GM12878 (cell line): ENCODE measurements around the gene C19orf38. TPM values are rescaled to one million over a fixed set of nuclear protein-coding genes. Genes with fewer than 3 reads are reported as not detected.

Source experiments
- ATAC-seq: fragments of 200-7000 bp; cut with Tn5 transposase; 3 replicates; pipeline ENCODE4 v1.9.1; 2020; ENCODE audit warnings: mild to moderate bottlenecking, moderate library complexity
- BruUV-seq: library from RNA; stranded (reverse); fragments of 400-500 nt; replicated peaks from 2 replicates; lab custom pipeline; 2021; lab: Mats Ljungman, UMichigan
- CTCF ChIA-PET: fragments of 300-600 bp; sonication (Branson Sonifier 250); formaldehyde crosslinking; extraction: SDS; loops from one replicate; lab custom pipeline; 2021; ENCODE audit warnings: inconsistent platforms; lab: Yijun Ruan, JAX
- POLR2A ChIA-PET: fragments of 350-600 bp; formaldehyde crosslinking; extraction: SDS; loops from one replicate; lab custom pipeline; 2021; ENCODE audit warnings: inconsistent platforms; lab: Charles Lee
- RAD21 ChIA-PET: fragments of 300-600 bp; sonication (Branson Sonifier 250); formaldehyde crosslinking; loops from one replicate; lab custom pipeline; 2023; ENCODE audit warnings: antibody characterized with exemption; ENCODE audit not compliant: unreplicated experiment; lab: Charles Lee
- SMC1A ChIA-PET: fragments of 300-600 bp; sonication (Branson Sonifier 250); formaldehyde crosslinking; loops from one replicate; lab custom pipeline; 2023; ENCODE audit not compliant: unreplicated experiment, uncharacterized antibody; lab: Charles Lee
- DNase-seq: peaks from one replicate; pipeline ENCODE4 v3.0.0-alpha.2; 2011; ENCODE audit warnings: low read depth, low spot score
- FAIRE-seq: peaks from 3 replicates; lab custom pipeline; 2011; peaks lifted over from hg19 to GRCh38; lab: Jason Lieb, UNC
- H2AFZ ChIP-seq: 2 replicates; pipeline ENCODE4 v1.6.0; 2011; ENCODE audit warnings: low read depth, low read length, control low read depth; ENCODE audit not compliant: control insufficient read depth
- H3K27ac ChIP-seq: 2 replicates; pipeline ENCODE4 v1.5.1; 2011; ENCODE audit warnings: control low read depth; ENCODE audit not compliant: control insufficient read depth, insufficient read depth
- H3K27me3 ChIP-seq, 2 experiments: replicated peaks in 1 of 2; 2 replicates each; pipeline versions ENCODE4 v1.6.0 to v1.6.1; 2011; ENCODE audit warnings: low read length in 1 of 2; ENCODE audit not compliant: control insufficient read depth in 2 of 2, insufficient read depth in 2 of 2
- H3K36me3 ChIP-seq, 2 experiments: 2 replicates each; pipeline ENCODE4 v1.5.1; 2011; ENCODE audit warnings: low read length in 1 of 2; ENCODE audit not compliant: control insufficient read depth in 2 of 2, insufficient read depth in 2 of 2
- H3K4me1 ChIP-seq: 2 replicates; pipeline ENCODE4 v1.6.1; 2011; ENCODE audit warnings: mild to moderate bottlenecking, low read length, moderate library complexity, mixed read lengths; ENCODE audit not compliant: control insufficient read depth, insufficient read depth
- H3K4me2 ChIP-seq: 2 replicates; pipeline ENCODE4 v1.6.0; 2011; ENCODE audit warnings: control low read depth; ENCODE audit not compliant: control insufficient read depth, insufficient read depth
- H3K4me3 ChIP-seq: fragments of 200-600 bp; sonication (generic); 2 replicates; pipeline ENCODE4 v1.5.1; 2016
- H3K79me2 ChIP-seq: 2 replicates; pipeline ENCODE4 v1.6.0; 2011; ENCODE audit warnings: low read length; ENCODE audit not compliant: control insufficient read depth, insufficient read depth
- H3K9ac ChIP-seq: 2 replicates; pipeline ENCODE4 v1.8.0; 2011; ENCODE audit warnings: low read length, control low read depth, mixed read lengths; ENCODE audit not compliant: control insufficient read depth, insufficient read depth
- H3K9me3 ChIP-seq: replicated peaks from 3 replicates; pipeline ENCODE4 v1.5.1; 2011; ENCODE audit warnings: mild to moderate bottlenecking, low read length; ENCODE audit not compliant: control insufficient read depth, insufficient read depth
- H4K20me1 ChIP-seq: 2 replicates; pipeline ENCODE4 v1.6.0; 2011; ENCODE audit not compliant: control insufficient read depth, insufficient read depth
- ASH2L ChIP-seq: fragments of 300-600, 200-600 bp; sonication (generic); IDR thresholded peaks from 2 replicates; pipeline ENCODE4 v1.6.1; 2017; ENCODE audit warnings: low read depth, mild to moderate bottlenecking, borderline replicate concordance
- BMI1 ChIP-seq: fragments of 450-650 bp; IDR thresholded peaks from 2 replicates; pipeline ENCODE4 v1.6.1; 2016; ENCODE audit warnings: mild to moderate bottlenecking, moderate library complexity, borderline replicate concordance
- FOS ChIP-seq: IDR thresholded peaks from 3 replicates; pipeline ENCODE4 v1.6.1; 2011; ENCODE audit warnings: borderline replicate concordance; ENCODE audit not compliant: insufficient read length; ENCODE audit errors: extremely low read depth
- IRF5 ChIP-seq: fragments of 450-650 bp; IDR thresholded peaks from 2 replicates; pipeline ENCODE4 v1.6.1; 2017; ENCODE audit warnings: borderline replicate concordance
- JUNB ChIP-seq: IDR thresholded peaks from 2 replicates; pipeline ENCODE4 v1.6.1; 2016; ENCODE audit warnings: antibody characterized with exemption, mild to moderate bottlenecking
- NBN ChIP-seq: fragments of 450-650 bp; IDR thresholded peaks from 2 replicates; pipeline ENCODE4 v1.6.1; 2016
- NFYA ChIP-seq: IDR thresholded peaks from 2 replicates; pipeline ENCODE4 v1.6.1; 2011; ENCODE audit warnings: low read depth, mild to moderate bottlenecking, low read length, improper control_type of control experiment, borderline replicate concordance
- RFX5 ChIP-seq: IDR thresholded peaks from 2 replicates; pipeline ENCODE4 v1.6.1; 2011; ENCODE audit warnings: low read depth, low read length, improper control_type of control experiment
- TBL1XR1 ChIP-seq: IDR thresholded peaks from 2 replicates; pipeline ENCODE4 v1.6.1; 2012; ENCODE audit warnings: low read depth, low read length, improper control_type of control experiment
- ZBTB33 ChIP-seq: fragments of 450-650 bp; IDR thresholded peaks from 2 replicates; pipeline ENCODE4 v1.6.1; 2017; ENCODE audit warnings: mild to moderate bottlenecking
- ZZZ3 ChIP-seq: IDR thresholded peaks from 2 replicates; pipeline ENCODE4 v1.6.1; 2011; ENCODE audit warnings: low read depth; ENCODE audit not compliant: control insufficient read depth, insufficient read length
- WGBS: methylation state at CpG from one replicate; pipeline ENCODE4 v1.1.6; 2016; ENCODE audit warnings: low lambda C conversion rate; ENCODE audit not compliant: insufficient replicate concordance, insufficient coverage; ENCODE audit errors: missing lambda C conversion rate; 5-methylcytosine and 5-hydroxymethylcytosine counted together
- in situ Hi-C: fragments of 300-500 bp; cut with MboI; formaldehyde crosslinking; loops from 9 replicates; pipeline ENCODE4 v1.14.3; 2018; ENCODE audit warnings: mixed read lengths
- intact Hi-C: fragments of 100-400 bp; cut with micrococcal nuclease; formaldehyde crosslinking; loops from one replicate; pipeline ENCODE4 v1.14.2; 2022; ENCODE audit not compliant: unreplicated experiment
- polyA plus RNA-seq, 11 experiments: library from polyadenylated mRNA; depleted of rRNA in 4 of 11; unstranded in 6 of 11; stranded (reverse) in 5 of 11; fragments of >200 nt; fragmentation: Nextera tagmentation in 4 of 11; fragmentation: Illumina TruSeq in 1 of 11; extraction: Ambion mirVana in 4 of 11; extraction: Trizol in 1 of 11; gene quantifications; 1 replicate in 1 of 11; 2 replicates in 10 of 11; pipeline versions ENCODE4 v1.2.1 to v1.2.3, GENCODE V29; 2011 to 2016; ENCODE audit warnings: inconsistent platforms in 2 of 11, missing spikeins in 2 of 11, low read depth in 1 of 11
- total RNA-seq, 4 experiments: library from RNA; depleted of rRNA in 3 of 4; stranded (reverse); fragments of >200 nt in 3 of 4; fragmentation: Illumina TruSeq in 1 of 4; extraction: Trizol in 1 of 4; gene quantifications; 2 replicates each; pipeline versions ENCODE4 v1.2.1 to v1.2.3, GENCODE V29; 2013 to 2021

C19orf38 gene
- total and polyA plus RNA-seq, 10 of the 15 experiments (the other 5 are each of a cell fraction or from before 2014, with no cell fraction given), result 2.6 to 7.5 (median 5.0) TPM

DNA sequence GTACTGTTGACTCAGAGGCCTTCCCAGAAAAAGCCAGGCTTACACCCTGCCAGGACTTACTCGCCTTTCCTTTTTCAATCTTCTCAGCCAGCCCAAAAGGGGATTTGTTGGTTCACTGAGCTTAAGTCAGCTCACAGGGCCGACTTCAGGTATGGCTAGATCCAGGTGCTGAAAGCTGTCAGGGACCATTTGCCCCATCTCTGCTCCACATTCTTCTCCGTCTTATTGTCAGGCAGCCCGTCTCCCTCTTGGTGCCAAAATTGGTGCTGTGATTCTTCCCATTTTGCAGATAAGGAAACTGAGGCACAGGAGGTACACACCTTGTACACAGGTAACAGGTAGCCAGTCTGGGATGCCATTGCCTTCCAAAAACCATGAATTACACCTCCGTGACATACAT lies 2.4 kb downstream of the C19orf38 start:
- WGBS, result 41% methylated on average over 5 of the region's 5 CpGs
- no peak overlapping the region for H3K4me3 ChIP-seq
- BruUV-seq, result no TSS peak
- in situ Hi-C loops (no loop called here), intact Hi-C loops (no loop called here)
- no peaks in the 10 kb centered on the region for H3K79me2 ChIP-seq
- SMC1A ChIA-PET, result no interaction called here
- H3K9ac ChIP-seq, result no peak overlapping the region
- peaks cover 9% of the 10 kb centered on the region for H3K4me1 ChIP-seq
- CTCF ChIA-PET, result interaction anchor here (1.0 to 4.3 kb wide), 3 partner anchors 11 to 14 kb away, joined by 3 to 41 read pairs (median 3); no protein-coding TSS in a partner anchor
- H3K27ac ChIP-seq, result no peak overlapping the region
- H2AFZ ChIP-seq, result no peak overlapping the region
- H3K9me3 ChIP-seq, result no peaks in the 10 kb centered on the region; the same call in 2 of the 3 replicates
- no peaks in the 10 kb centered on the region for H4K20me1 ChIP-seq
- POLR2A ChIA-PET, result interaction anchor here (1.4 kb wide), 1 partner anchor 133 kb away, joined by 3 read pairs; no protein-coding TSS in a partner anchor
- ATAC-seq (no peak), DNase-seq (no peak), FAIRE-seq (no peak)
- no peaks in the 10 kb centered on the region for H3K27me3 ChIP-seq
- no peak overlapping the region for H3K4me2 ChIP-seq
- no peaks in the 10 kb centered on the region for H3K36me3 ChIP-seq
- TF ChIP-seq JUNB, result no peak
- TF ChIP-seq NBN, result no peak
- no peak for TF ChIP-seq IRF5
- TF ChIP-seq TBL1XR1, result no peak
- TF ChIP-seq RFX5, result no peak
- no peak for TF ChIP-seq FOS
- TF ChIP-seq ZZZ3, result no peak
- TF ChIP-seq NFYA, result no peak
- no peak for TF ChIP-seq ASH2L
- TF ChIP-seq ZBTB33, result no peak
- no peak for TF ChIP-seq BMI1
- RAD21 ChIA-PET, result interaction anchor here (1.1 kb wide), 1 partner anchor 14 kb away, joined by 5 read pairs; no protein-coding TSS in a partner anchor
